Measurements from ENCODE around the gene TOGARAM2. TPM values are rescaled to one million over a fixed set of nuclear protein-coding genes. Genes with fewer than 3 reads are reported as not detected.

TOGARAM2 gene
- total RNA-seq, 4 donors from 2014 or later, result 1.5 to 3.8 (median 1.9) TPM

- no peaks in the 10 kb centered on the region for H3K9me3 ChIP-seq
- no peak for TF ChIP-seq POLR2A (IDR thresholded peaks at IDR 0.05)
- no peak for TF ChIP-seq EP300 (IDR thresholded peaks at IDR 0.05)
- no peak for TF ChIP-seq CTCF (IDR thresholded peaks at IDR 0.05)
- TF ChIP-seq POLR2AphosphoS5 (IDR thresholded peaks at IDR 0.05), result no peak
- WGBS, 2 donors (ENCODE audit: low coverage in 1 of 2), result 67 to 75% methylated on average over 1 of the region's 1 CpG
- no peak for ATAC-seq
- H3K4me1 ChIP-seq, result no peaks in the 10 kb centered on the region
- no peaks in the 10 kb centered on the region for H3K27me3 ChIP-seq
- no peaks in the 10 kb centered on the region for H3K36me3 ChIP-seq
- H3K4me3 ChIP-seq, result no peak overlapping the region
- no peak overlapping the region for H3K27ac ChIP-seq
Measured at GRCh38 chr2:29100564-29100963, 119.5 kb downstream of the TOGARAM2 start.

Small RNAs within 50 kb of the gene (small RNA-seq; reads per million reads assigned to genes)
- 0 reads per million in 4 donors for gene RF00019

Other genes with a start within 250 kb of the TOGARAM2 start
- gene PPP1CB, start 229.5 kb upstream of the TOGARAM2 start, total RNA-seq, result 1,000 to 10,000 TPM in 1 of 4 donors, 100 to 1,000 TPM in 3; 524 to 1,194 (median 837) TPM
- 1 to 10 TPM; 1.0 to 3.9 (median 2.1) TPM for gene SPDYA, start 170.5 kb upstream of the TOGARAM2 start, total RNA-seq
- 10 to 100 TPM in 3 of 4 donors, 1 to 10 TPM in 1; 8.6 to 20.3 (median 12.7) TPM for gene TRMT61B, start 111.0 kb upstream of the TOGARAM2 start, total RNA-seq
- gene WDR43, start 86.6 kb upstream of the TOGARAM2 start, total RNA-seq, result 10 to 100 TPM; 29.6 to 51.7 (median 39.0) TPM
- under 1 TPM in 1 of 4 donors, not detected in 3; under 0.01 TPM for gene PCARE, start 93.2 kb downstream of the TOGARAM2 start, total RNA-seq
- gene CLIP4, start 134.1 kb downstream of the TOGARAM2 start, total RNA-seq, result 10 to 100 TPM; 64.7 to 96.0 (median 77.3) TPM

All from gastroesophageal sphincter (tissue), 4 donors.